ENCODE results near the gene ABCA13.

- TF ChIP-seq CTCF (IDR thresholded peaks at IDR 0.05) (no peak), POLR2A (IDR thresholded peaks at IDR 0.05) (no peak)
These were observed 240.4 kb downstream of the ABCA13 start for GRCh38 chr7:48411619-48412018.
